ENCODE measurements around the gene RPS6KA5.
"Not testable (repeated sequence)": the region's sequence is repeated elsewhere in the genome, so short reads cannot be mapped to it uniquely, and the experiment has no call there.

The RPS6KA5 gene

GRCh38 chr14:90963343-90963742 is 97.1 kb downstream of the RPS6KA5 start:
- no peak overlapping the region for H3K4me3 Mint-ChIP-seq
- peaks cover 8% of the 10 kb centered on the region for H3K9me3 Mint-ChIP-seq
- peaks cover 10% of the 10 kb centered on the region for H3K4me1 Mint-ChIP-seq
- DNase-seq, result no peak
- H3K27me3 Mint-ChIP-seq (ENCODE audit: low read depth, poor library complexity), result peaks cover 4% of the 10 kb centered on the region
- no peak for TF ChIP-seq CTCF (IDR thresholded peaks at IDR 0.05)
- no peaks in the 10 kb centered on the region for H3K36me3 Mint-ChIP-seq (ENCODE audit: low read depth)
- H3K27ac Mint-ChIP-seq, result no peak overlapping the region

DNA sequence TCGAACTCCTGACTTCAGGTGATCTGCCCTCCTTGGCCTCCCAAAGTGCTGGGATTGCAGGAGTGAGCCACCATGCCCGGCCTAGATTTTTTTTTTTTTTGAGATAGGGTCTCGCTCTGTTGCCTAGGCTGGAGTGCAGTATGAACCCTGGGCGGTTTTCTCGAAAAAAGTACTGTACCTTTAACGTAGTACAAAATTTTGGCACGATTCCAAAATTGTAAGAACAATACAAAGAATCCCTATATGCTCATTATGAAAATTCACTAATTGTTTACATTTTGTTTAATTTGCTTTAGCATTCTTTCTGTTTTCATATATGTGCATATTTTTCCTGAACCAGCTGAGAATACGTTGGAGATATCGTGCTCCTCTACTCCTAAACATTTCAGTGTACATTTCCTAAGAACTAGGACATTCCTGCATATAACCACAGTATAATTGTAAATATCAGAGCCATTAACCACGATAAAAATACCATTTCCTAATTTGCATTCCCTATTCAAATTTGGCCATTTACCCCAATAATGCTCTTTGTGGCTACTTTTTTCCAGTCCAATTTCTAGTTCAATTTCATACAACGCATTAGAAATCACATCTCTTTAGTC is 97.8 kb downstream of the RPS6KA5 start:
- Mint-ChIP-seq H3K27me3 (ENCODE audit: low read depth, poor library complexity) (peaks cover 4% of the 10 kb centered on the region), H3K4me1 (peaks cover 10% of the 10 kb centered on the region), H3K27ac (no peak overlapping the region), H3K36me3 (ENCODE audit: low read depth) (no peaks in the 10 kb centered on the region), H3K4me3 (no peak overlapping the region), H3K9me3 (peaks cover 1% of the 10 kb centered on the region)
- no peak for DNase-seq
- no peak for TF ChIP-seq CTCF (IDR thresholded peaks at IDR 0.05)

DNA sequence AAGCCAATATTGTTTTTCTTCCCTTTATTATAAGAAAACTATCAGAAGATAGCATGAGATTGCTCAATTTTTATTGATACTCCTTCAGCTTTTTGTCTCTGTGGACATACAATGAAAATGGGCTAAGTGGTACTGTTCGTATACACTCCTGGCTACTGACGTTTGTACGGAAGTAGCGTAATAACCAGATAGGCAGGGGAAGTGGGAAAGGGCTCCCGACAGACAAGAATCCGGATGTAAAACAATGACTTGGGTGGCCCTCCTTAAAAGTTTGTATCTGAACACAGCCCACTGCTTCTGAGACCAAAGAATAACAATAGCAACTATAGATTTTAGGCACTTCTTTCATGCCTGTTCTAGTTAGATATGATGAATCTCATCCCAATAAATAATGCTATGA is 99.6 kb downstream of the RPS6KA5 start:
- no peak for TF ChIP-seq CTCF (IDR thresholded peaks at IDR 0.05)
- peaks cover 6% of the 10 kb centered on the region for H3K36me3 Mint-ChIP-seq (ENCODE audit: low read depth)
- H3K27me3 Mint-ChIP-seq (ENCODE audit: low read depth, poor library complexity), result peaks cover 4% of the 10 kb centered on the region

GRCh38 chr14:90959344-90959743 is 101.1 kb downstream of the RPS6KA5 start:
- H3K36me3 Mint-ChIP-seq (ENCODE audit: low read depth), result peaks cover 16% of the 10 kb centered on the region
- H3K27me3 Mint-ChIP-seq (ENCODE audit: low read depth, poor library complexity), result peaks cover 4% of the 10 kb centered on the region
- no peak for TF ChIP-seq CTCF (IDR thresholded peaks at IDR 0.05)
- no peak for DNase-seq
- H3K4me3 Mint-ChIP-seq, result no peak overlapping the region
- no peak overlapping the region for H3K27ac Mint-ChIP-seq
- H3K4me1 Mint-ChIP-seq, result peaks cover 10% of the 10 kb centered on the region
- H3K9me3 Mint-ChIP-seq, result peaks cover 27% of the 10 kb centered on the region

More for the DNA sequence above, 99.6 kb downstream of the RPS6KA5 start:
- Mint-ChIP-seq H3K4me1 (peaks cover 10% of the 10 kb centered on the region), H3K4me3 (no peak overlapping the region), H3K9me3 (peaks cover 14% of the 10 kb centered on the region), H3K27ac (no peak overlapping the region)
- no peak for DNase-seq

DNA sequence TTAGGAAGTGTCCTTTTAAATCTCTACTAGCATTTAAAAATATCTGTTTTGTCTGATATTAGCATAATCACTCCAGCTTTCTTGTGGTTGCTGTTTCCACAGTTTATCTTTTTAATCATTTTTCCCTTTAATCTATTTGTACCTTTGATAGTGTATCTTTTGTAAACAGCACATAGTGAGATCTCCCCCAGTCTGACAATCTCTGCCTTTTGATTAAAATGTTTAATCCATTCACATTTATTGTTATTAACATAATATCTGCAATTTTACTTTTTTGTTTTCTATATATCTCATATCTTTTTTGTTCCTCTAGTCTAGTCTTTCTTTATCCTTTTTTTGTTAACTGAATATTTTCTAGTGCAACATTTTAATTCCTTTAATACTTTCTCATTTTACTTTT is 104.2 kb downstream of the RPS6KA5 start:
- Mint-ChIP-seq H3K4me3 (no peak overlapping the region), H3K9me3 (peaks cover 55% of the 10 kb centered on the region), H3K36me3 (ENCODE audit: low read depth) (peaks cover 27% of the 10 kb centered on the region), H3K27me3 (ENCODE audit: low read depth, poor library complexity) (no peaks in the 10 kb centered on the region), H3K27ac (no peak overlapping the region), H3K4me1 (peaks cover 10% of the 10 kb centered on the region)
- no peak for TF ChIP-seq CTCF (IDR thresholded peaks at IDR 0.05)
- DNase-seq, result no peak

DNA sequence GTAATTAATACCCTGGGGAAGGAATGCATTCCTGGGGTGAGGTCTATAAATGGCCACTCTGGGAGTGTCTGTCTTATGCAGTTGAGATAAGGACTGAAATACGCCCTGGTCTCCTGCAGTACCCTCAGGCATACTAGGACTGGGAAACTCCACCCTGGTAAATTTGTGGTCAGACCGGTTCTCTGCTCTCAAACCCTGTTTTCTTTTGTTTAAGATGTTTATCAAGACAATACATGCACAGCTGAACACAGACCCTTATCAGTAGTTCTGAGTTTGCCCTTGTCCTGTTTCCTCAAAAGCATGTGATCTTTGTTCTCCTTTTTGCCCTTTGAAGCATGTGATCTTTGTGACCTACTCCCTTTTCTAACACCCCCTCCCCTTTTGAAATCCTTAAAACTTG is 106.8 kb downstream of the RPS6KA5 start:
- DNase-seq; H3K4me1 Mint-ChIP-seq; H3K27me3 Mint-ChIP-seq (ENCODE audit: low read depth, poor library complexity); H3K27ac Mint-ChIP-seq; H3K4me3 Mint-ChIP-seq: not testable (repeated sequence)
- peaks cover 27% of the 10 kb centered on the region for H3K36me3 Mint-ChIP-seq (ENCODE audit: low read depth)
- H3K9me3 Mint-ChIP-seq, result peaks cover 55% of the 10 kb centered on the region

Measured in nephron progenitor cell (in vitro differentiated cells).